22Rv1 (cell line): ENCODE data around the gene USP17L18.
"Not testable (repeated sequence)": the region's sequence is repeated elsewhere in the genome, so short reads cannot be mapped to it uniquely, and the experiment has no call there.

Source experiments
- ZFX ChIP-seq: fragments of 450-650 bp; IDR thresholded peaks from 2 replicates; pipeline ENCODE4 v1.6.1; 2017; ENCODE audit warnings: antibody characterized with exemption, borderline replicate concordance
- TF ChIP-seq, protein P1 (sequence below): fragments of 450-650 bp; IDR thresholded peaks from 2 replicates; pipeline ENCODE4 v1.5.1; 2017; ENCODE audit warnings: mild to moderate bottlenecking

DNA sequence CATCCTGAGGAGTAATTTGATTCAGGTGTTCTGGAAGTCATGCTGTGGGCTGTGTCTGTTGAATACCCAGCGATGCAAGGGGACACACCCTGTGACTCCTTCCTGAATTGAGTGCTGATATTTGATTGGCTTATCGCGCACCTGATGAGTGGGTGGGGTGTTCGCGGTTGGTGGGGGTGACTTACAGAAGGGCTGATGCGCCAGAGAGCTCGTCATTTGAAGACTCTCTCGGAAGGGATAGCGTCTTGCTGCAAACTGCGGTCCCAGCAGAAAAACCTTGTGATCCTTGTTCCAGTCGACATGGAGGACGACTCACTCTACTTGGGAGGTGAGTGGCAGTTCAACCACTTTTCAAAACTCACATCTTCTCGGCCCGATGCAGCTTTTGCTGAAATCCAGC, 33.3 kb upstream of the USP17L18 start, which contains the start of gene USP17L11:
- TF ChIP-seq, protein P1, sequence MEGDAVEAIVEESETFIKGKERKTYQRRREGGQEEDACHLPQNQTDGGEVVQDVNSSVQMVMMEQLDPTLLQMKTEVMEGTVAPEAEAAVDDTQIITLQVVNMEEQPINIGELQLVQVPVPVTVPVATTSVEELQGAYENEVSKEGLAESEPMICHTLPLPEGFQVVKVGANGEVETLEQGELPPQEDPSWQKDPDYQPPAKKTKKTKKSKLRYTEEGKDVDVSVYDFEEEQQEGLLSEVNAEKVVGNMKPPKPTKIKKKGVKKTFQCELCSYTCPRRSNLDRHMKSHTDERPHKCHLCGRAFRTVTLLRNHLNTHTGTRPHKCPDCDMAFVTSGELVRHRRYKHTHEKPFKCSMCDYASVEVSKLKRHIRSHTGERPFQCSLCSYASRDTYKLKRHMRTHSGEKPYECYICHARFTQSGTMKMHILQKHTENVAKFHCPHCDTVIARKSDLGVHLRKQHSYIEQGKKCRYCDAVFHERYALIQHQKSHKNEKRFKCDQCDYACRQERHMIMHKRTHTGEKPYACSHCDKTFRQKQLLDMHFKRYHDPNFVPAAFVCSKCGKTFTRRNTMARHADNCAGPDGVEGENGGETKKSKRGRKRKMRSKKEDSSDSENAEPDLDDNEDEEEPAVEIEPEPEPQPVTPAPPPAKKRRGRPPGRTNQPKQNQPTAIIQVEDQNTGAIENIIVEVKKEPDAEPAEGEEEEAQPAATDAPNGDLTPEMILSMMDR = not testable (repeated sequence)
- not testable (repeated sequence) for TF ChIP-seq ZFX
